ENCODE data around the gene C2orf42. TPM values are rescaled to one million over a fixed set of nuclear protein-coding genes. Genes with fewer than 3 reads are reported as not detected.

The C2orf42 gene
- total RNA-seq, 1 experiment from 2014 or later: 15.3 TPM

- ChIA-PET CTCF (no interaction called here), POLR2A (ENCODE audit: low non-redundant PET) (interaction anchor here (0.5 kb wide), 1 partner anchor 246 kb away, joined by 3 read pairs; no protein-coding TSS in a partner anchor)
- Histone ChIP-seq H3K27ac (ENCODE audit: low read depth, low read length, poor library complexity, severe bottlenecking) (no peak overlapping the region), H3K9me3 (ENCODE audit: low read depth, low read length, poor library complexity, severe bottlenecking) (no peaks in the 10 kb centered on the region), H3K27me3 (replicated peaks; ENCODE audit: insufficient read depth, low read depth, low read length, poor library complexity) (no peaks in the 10 kb centered on the region), H3K4me3 (ENCODE audit: low read depth, low read length, poor library complexity, severe bottlenecking) (no peak overlapping the region), H3K4me1 (ENCODE audit: insufficient read depth, low read length, poor library complexity, severe bottlenecking) (peaks cover 37% of the 10 kb centered on the region), H3K36me3 (ENCODE audit: insufficient read depth, low read length, poor library complexity, severe bottlenecking) (no peaks in the 10 kb centered on the region)
- intact Hi-C loops (cut with micrococcal nuclease; ENCODE audit: unreplicated experiment): no loop called here
- no peak for DNase-seq (ENCODE audit: low spot score)
- no peak for TF ChIP-seq EZH2 (IDR thresholded peaks at IDR 0.05; ENCODE audit: borderline replicate concordance, low read depth, low read length, poor library complexity, severe bottlenecking)
- no peak for TF ChIP-seq CTCF (conservative IDR thresholded peaks at IDR 0.05; ENCODE audit: low read depth, low read length)
- no TSS peak for BruUV-seq (replicated peaks)
Measured at GRCh38 chr2:70128005-70128404, 62.8 kb downstream of the C2orf42 start.

- Histone ChIP-seq H3K36me3 (ENCODE audit: insufficient read depth, low read length, poor library complexity, severe bottlenecking) (no peaks in the 10 kb centered on the region), H3K9me3 (ENCODE audit: low read depth, low read length, poor library complexity, severe bottlenecking) (no peaks in the 10 kb centered on the region), H3K27ac (ENCODE audit: low read depth, low read length, poor library complexity, severe bottlenecking) (peak overlapping the region; percentile 5), H3K4me3 (ENCODE audit: low read depth, low read length, poor library complexity, severe bottlenecking) (no peak overlapping the region), H3K27me3 (replicated peaks; ENCODE audit: insufficient read depth, low read depth, low read length, poor library complexity) (no peaks in the 10 kb centered on the region), H3K4me1 (ENCODE audit: insufficient read depth, low read length, poor library complexity, severe bottlenecking) (peaks cover 24% of the 10 kb centered on the region)
- DNase-seq (ENCODE audit: low spot score): no peak
- ChIA-PET CTCF (no interaction called here), POLR2A (ENCODE audit: low non-redundant PET) (no interaction called here)
- intact Hi-C loops (cut with micrococcal nuclease; ENCODE audit: unreplicated experiment): no loop called here
- TF ChIP-seq CTCF (conservative IDR thresholded peaks at IDR 0.05; ENCODE audit: low read depth, low read length): no peak
- no peak for TF ChIP-seq EZH2 (IDR thresholded peaks at IDR 0.05; ENCODE audit: borderline replicate concordance, low read depth, low read length, poor library complexity, severe bottlenecking)
- no TSS peak for BruUV-seq (replicated peaks)
Measured at GRCh38 chr2:70126413-70126812, 64.4 kb downstream of the C2orf42 start.

- no peaks in the 10 kb centered on the region for H3K9me3 ChIP-seq (ENCODE audit: low read depth, low read length, poor library complexity, severe bottlenecking)
- intact Hi-C loops (cut with micrococcal nuclease; ENCODE audit: unreplicated experiment): no loop called here
- ChIA-PET POLR2A (ENCODE audit: low non-redundant PET) (no interaction called here), CTCF (no interaction called here)
- H3K4me1 ChIP-seq (ENCODE audit: insufficient read depth, low read length, poor library complexity, severe bottlenecking): peaks cover 23% of the 10 kb centered on the region
- H3K27ac ChIP-seq (ENCODE audit: low read depth, low read length, poor library complexity, severe bottlenecking): peak overlapping the region; percentile 99
- peak overlapping the region; percentile 58 for H3K4me3 ChIP-seq (ENCODE audit: low read depth, low read length, poor library complexity, severe bottlenecking)
- H3K27me3 ChIP-seq (replicated peaks; ENCODE audit: insufficient read depth, low read depth, low read length, poor library complexity): no peaks in the 10 kb centered on the region
- TF ChIP-seq EZH2 (IDR thresholded peaks at IDR 0.05; ENCODE audit: borderline replicate concordance, low read depth, low read length, poor library complexity, severe bottlenecking): no peak
- no peak for TF ChIP-seq CTCF (conservative IDR thresholded peaks at IDR 0.05; ENCODE audit: low read depth, low read length)
- no peak for DNase-seq (ENCODE audit: low spot score)
- H3K36me3 ChIP-seq (ENCODE audit: insufficient read depth, low read length, poor library complexity, severe bottlenecking): no peaks in the 10 kb centered on the region
- no TSS peak for BruUV-seq (replicated peaks)
Measured at GRCh38 chr2:70125498-70125898, 65.3 kb downstream of the C2orf42 start.

Data from A673 (cell line).